GM10248 (cell line): Measurements from ENCODE around the gene SDS.

Experiments used
- CTCF ChIA-PET: fragments of 300-600 bp; sonication (Branson Sonifier 250); formaldehyde crosslinking; extraction: SDS; loops from one replicate; lab custom pipeline; 2021; ENCODE audit warnings: antibody characterized with exemption; lab: Yijun Ruan, JAX
- POLR2A ChIA-PET: fragments of 350-650 bp; sonication (Branson Sonifier 250); formaldehyde crosslinking; extraction: SDS; loops from one replicate; lab custom pipeline; 2020; ENCODE audit warnings: antibody characterized with exemption; lab: Yijun Ruan, JAX
- DNase-seq: peaks from one replicate; pipeline ENCODE4 v3.0.0; 2012; ENCODE audit errors: extremely low spot score
- TF ChIP-seq, protein P1 (sequence below): IDR thresholded peaks from 2 replicates; pipeline ENCODE4 v1.5.1; 2012; ENCODE audit warnings: mild to moderate bottlenecking, low read depth; ENCODE audit errors: extremely low read depth, missing control alignments, control extremely low read depth

The SDS gene

GRCh38 chr12:113396200-113396599, 7.5 kb downstream of the SDS start:
- ChIA-PET POLR2A (no interaction called here), CTCF (no interaction called here)
- DNase-seq: no peak
- TF ChIP-seq, protein P1, sequence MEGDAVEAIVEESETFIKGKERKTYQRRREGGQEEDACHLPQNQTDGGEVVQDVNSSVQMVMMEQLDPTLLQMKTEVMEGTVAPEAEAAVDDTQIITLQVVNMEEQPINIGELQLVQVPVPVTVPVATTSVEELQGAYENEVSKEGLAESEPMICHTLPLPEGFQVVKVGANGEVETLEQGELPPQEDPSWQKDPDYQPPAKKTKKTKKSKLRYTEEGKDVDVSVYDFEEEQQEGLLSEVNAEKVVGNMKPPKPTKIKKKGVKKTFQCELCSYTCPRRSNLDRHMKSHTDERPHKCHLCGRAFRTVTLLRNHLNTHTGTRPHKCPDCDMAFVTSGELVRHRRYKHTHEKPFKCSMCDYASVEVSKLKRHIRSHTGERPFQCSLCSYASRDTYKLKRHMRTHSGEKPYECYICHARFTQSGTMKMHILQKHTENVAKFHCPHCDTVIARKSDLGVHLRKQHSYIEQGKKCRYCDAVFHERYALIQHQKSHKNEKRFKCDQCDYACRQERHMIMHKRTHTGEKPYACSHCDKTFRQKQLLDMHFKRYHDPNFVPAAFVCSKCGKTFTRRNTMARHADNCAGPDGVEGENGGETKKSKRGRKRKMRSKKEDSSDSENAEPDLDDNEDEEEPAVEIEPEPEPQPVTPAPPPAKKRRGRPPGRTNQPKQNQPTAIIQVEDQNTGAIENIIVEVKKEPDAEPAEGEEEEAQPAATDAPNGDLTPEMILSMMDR: no peak

GRCh38 chr12:113395119-113395518, 8.6 kb downstream of the SDS start:
- no peak for DNase-seq
- ChIA-PET POLR2A (interaction anchor here (0.5 kb wide), 1 partner anchor 12 kb away, joined by 10 read pairs; no protein-coding TSS in a partner anchor), CTCF (no interaction called here)
- TF ChIP-seq, protein P1: no peak

- ChIA-PET POLR2A (no interaction called here), CTCF (interaction anchor here (1.4 kb wide), 1 partner anchor 10 kb away, joined by 3 read pairs; the partner anchor contains the start of gene SDS)
- TF ChIP-seq, protein P1: no peak
- DNase-seq: no peak
Observed at GRCh38 chr12:113393749-113394148, 9.9 kb downstream of the SDS start.

DNA sequence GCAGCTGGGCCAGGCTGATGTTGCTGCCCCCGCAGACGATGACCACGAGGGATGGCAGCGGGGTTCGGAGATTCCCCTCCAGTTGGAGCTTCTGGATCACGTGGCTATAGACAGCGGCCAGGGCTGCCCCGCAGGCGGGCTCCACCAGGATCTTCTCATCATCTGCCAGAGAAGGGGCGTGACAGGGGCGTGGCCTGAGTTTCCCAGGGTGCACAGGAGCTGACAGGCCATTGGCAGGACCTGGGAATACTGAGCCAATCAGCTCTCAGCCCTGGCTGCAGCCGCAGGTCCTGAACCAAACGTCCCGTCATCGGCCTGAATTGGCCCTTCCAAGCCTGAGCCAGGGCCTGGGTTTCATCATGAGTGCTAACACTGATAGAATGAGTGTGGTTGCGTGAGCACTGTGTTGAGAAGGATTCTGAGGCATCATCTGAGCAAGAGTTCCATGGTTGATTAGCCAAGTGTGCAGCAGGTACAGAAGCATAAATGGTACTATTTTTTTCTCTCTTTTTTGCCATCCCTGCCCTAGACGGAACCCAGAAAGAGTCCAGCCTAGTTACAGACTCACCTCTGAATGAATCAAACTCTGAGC, 10.6 kb downstream of the SDS start:
- TF ChIP-seq, protein P1: no peak
- ChIA-PET POLR2A (no interaction called here), CTCF (interaction anchor here (1.4 kb wide), 1 partner anchor 11 kb away, joined by 3 read pairs; the partner anchor contains the start of gene SDS)
- peak; percentile 42 for DNase-seq

DNA sequence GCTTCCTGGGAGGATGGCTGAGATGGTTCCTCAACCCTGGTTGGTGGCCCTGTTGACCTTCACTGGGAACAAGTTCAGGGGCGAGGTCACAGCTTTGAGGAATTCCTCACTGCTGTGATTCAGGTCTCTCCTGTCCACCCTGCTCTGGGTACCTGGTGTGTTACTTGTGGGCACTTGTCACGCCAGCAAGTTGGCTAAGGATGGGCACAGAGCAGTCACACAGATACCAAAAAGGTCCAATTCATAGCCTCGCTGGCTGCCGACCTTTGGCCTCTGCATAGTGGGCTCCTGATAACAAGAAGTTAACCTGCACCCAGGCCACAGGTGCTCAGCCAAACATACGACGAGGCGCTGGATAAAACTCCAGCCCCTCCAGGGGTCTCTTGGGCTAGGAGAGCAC, 11.2 kb downstream of the SDS start:
- ChIA-PET POLR2A (no interaction called here), CTCF (no interaction called here)
- DNase-seq: no peak
- TF ChIP-seq, protein P1: no peak

DNA sequence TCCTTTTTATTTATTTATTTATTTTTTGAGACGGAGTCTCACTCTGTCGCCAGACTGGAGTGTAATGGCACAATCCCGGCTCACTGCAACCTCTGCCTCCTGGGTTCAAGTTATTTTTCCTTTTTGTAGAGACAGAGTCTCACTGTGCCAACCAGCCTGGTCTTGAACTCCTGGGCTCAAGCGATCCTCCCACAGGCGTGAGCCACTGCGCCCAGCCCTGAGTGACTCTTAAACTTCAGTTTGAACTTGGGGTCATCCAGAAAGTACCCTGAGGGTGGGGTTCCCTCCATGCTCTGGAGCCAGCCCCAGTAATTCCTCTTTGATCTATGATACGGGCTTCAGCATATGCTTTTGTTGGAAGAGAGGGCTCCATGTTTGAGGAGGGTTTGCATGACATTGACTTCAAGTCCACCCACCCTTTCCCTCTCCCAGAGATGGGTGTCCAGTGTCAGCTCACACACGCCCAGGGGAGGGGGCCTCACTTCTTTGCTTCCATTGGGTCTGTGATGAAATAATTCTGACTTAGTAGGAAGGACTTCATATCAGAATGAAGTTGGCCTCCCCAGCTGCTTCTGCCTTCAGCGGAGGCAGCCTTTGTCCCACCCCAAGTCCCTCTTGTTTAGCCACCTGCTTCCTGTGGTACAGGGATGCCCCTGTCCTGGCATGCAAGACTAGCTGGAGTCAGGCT, 11.9 kb downstream of the SDS start:
- DNase-seq: no peak
- POLR2A ChIA-PET: no interaction called here
- TF ChIP-seq, protein P1: no peak
- CTCF ChIA-PET: no interaction called here
